HL-60 (cell line): ENCODE measurements around the gene DGLUCY.
"Not testable (repeated sequence)": the region's sequence is repeated elsewhere in the genome, so short reads cannot be mapped to it uniquely, and the experiment has no call there.

Source experiments
- DNase-seq, 2 experiments: peaks; one replicate each; pipeline ENCODE4 v3.0.0-alpha.2; 2010 to 2020; ENCODE audit warnings: low read depth in 1 of 2, low spot score in 1 of 2
- H3K27ac ChIP-seq: fragments of 250-450 bp; sonication (Bioruptor Pico); replicated peaks from 2 replicates; pipeline ENCODE4 v1.5.1; 2020; ENCODE audit warnings: mild to moderate bottlenecking, moderate library complexity
- H3K27me3 ChIP-seq: fragments of 250-450 bp; sonication (Bioruptor Pico); 2 replicates; pipeline ENCODE4 v1.5.1; 2021; ENCODE audit warnings: mild to moderate bottlenecking, moderate library complexity; ENCODE audit not compliant: insufficient read depth, poor library complexity, severe bottlenecking
- H3K4me3 ChIP-seq: replicated peaks from 2 replicates; pipeline ENCODE4 v1.5.1; 2011; ENCODE audit warnings: mild to moderate bottlenecking, control low read depth, low read length; ENCODE audit not compliant: insufficient read depth
- CTCF ChIP-seq: IDR thresholded peaks from one replicate; pipeline ENCODE4 v1.5.1; 2011; ENCODE audit warnings: low read length, control low read depth, inconsistent platforms; ENCODE audit not compliant: insufficient read depth
- GABPA ChIP-seq: IDR thresholded peaks from 2 replicates; pipeline ENCODE4 v1.6.1; 2012; ENCODE audit warnings: low read depth
- POLR2AphosphoS5 ChIP-seq: IDR thresholded peaks from 2 replicates; pipeline ENCODE4 v1.6.1; 2012; ENCODE audit warnings: low read depth
- SPI1 ChIP-seq: IDR thresholded peaks from 2 replicates; pipeline ENCODE4 v1.6.1; 2012; ENCODE audit warnings: low read depth, mild to moderate bottlenecking, borderline replicate concordance
- TF ChIP-seq, protein P1 (sequence below): IDR thresholded peaks from 2 replicates; pipeline ENCODE4 v1.6.1; 2012; ENCODE audit warnings: low read depth; ENCODE audit not compliant: insufficient replicate concordance

The DGLUCY gene

DNA sequence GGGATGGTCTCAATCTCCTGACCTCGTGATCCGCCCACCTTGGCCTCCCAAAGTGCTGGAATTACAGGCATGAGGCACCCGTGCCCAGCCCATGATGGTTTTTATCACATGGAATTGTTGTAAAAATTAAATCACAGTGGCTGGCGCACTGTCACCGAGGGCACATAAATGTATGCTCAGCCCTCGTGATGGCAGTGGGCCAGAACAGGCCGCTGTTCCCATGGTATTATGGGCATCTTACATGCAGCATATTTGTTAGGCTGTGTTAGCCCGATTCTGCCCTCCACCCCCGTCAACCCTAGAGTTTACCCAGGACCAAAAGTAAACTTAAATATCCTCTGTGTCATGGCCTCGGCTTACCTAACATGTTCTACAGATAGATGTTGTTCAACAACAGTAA, 82.0 kb downstream of the DGLUCY start:
- no peak overlapping the region for H3K27ac ChIP-seq
- H3K27me3 ChIP-seq = no peaks in the 10 kb centered on the region
- no peak overlapping the region for H3K4me3 ChIP-seq
- no peak for DNase-seq
- TF ChIP-seq CTCF = no peak
- no peak for TF ChIP-seq GABPA
- no peak for TF ChIP-seq SPI1
- TF ChIP-seq POLR2AphosphoS5 = no peak
- TF ChIP-seq, protein P1, sequence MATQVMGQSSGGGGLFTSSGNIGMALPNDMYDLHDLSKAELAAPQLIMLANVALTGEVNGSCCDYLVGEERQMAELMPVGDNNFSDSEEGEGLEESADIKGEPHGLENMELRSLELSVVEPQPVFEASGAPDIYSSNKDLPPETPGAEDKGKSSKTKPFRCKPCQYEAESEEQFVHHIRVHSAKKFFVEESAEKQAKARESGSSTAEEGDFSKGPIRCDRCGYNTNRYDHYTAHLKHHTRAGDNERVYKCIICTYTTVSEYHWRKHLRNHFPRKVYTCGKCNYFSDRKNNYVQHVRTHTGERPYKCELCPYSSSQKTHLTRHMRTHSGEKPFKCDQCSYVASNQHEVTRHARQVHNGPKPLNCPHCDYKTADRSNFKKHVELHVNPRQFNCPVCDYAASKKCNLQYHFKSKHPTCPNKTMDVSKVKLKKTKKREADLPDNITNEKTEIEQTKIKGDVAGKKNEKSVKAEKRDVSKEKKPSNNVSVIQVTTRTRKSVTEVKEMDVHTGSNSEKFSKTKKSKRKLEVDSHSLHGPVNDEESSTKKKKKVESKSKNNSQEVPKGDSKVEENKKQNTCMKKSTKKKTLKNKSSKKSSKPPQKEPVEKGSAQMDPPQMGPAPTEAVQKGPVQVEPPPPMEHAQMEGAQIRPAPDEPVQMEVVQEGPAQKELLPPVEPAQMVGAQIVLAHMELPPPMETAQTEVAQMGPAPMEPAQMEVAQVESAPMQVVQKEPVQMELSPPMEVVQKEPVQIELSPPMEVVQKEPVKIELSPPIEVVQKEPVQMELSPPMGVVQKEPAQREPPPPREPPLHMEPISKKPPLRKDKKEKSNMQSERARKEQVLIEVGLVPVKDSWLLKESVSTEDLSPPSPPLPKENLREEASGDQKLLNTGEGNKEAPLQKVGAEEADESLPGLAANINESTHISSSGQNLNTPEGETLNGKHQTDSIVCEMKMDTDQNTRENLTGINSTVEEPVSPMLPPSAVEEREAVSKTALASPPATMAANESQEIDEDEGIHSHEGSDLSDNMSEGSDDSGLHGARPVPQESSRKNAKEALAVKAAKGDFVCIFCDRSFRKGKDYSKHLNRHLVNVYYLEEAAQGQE = no peak

DNA sequence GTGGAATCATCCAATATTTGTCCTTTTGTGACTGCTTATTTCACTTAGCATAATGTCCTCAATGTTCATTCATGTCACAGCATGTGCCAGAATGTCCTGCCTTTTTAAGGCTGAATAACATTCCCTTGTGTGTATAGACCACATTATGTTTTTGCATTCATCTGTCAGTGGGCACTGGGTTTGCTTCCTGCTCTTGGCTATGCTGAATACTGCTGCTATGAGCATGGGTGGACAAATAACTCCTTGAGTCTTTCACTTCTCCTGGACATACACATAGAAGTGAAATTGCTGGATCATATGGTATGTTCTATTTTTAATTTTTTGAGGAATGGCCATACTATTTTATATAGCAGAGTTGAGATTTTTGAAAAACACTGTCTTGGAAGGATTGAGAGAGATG, 83.8 kb downstream of the DGLUCY start:
- DNase-seq = no peak
- no peak overlapping the region for H3K4me3 ChIP-seq
- TF ChIP-seq, protein P1 = no peak
- no peak for TF ChIP-seq GABPA
- no peak for TF ChIP-seq POLR2AphosphoS5
- no peak for TF ChIP-seq SPI1
- no peaks in the 10 kb centered on the region for H3K27me3 ChIP-seq
- no peak overlapping the region for H3K27ac ChIP-seq

DNA sequence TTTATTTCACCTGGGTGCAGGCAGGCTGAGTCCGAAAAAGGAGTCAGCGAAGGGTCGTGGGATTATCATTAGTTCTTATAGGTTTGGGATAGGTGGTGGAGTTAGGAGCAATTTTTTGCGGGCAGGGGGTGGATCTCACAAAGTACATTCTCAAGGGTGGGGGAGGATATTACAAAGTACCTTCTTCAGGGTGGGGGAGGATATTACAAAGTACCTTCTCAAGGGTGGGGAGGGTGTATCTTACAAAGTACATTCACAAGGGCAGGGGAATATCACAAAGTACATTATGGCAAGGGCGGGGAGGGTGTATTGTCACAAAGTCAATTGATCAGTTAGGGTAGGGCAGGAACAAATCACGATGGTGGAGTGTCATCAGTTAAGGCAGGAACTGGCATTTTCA, 86.9 kb downstream of the DGLUCY start:
- not testable (repeated sequence) for H3K27ac ChIP-seq, DNase-seq

DNA sequence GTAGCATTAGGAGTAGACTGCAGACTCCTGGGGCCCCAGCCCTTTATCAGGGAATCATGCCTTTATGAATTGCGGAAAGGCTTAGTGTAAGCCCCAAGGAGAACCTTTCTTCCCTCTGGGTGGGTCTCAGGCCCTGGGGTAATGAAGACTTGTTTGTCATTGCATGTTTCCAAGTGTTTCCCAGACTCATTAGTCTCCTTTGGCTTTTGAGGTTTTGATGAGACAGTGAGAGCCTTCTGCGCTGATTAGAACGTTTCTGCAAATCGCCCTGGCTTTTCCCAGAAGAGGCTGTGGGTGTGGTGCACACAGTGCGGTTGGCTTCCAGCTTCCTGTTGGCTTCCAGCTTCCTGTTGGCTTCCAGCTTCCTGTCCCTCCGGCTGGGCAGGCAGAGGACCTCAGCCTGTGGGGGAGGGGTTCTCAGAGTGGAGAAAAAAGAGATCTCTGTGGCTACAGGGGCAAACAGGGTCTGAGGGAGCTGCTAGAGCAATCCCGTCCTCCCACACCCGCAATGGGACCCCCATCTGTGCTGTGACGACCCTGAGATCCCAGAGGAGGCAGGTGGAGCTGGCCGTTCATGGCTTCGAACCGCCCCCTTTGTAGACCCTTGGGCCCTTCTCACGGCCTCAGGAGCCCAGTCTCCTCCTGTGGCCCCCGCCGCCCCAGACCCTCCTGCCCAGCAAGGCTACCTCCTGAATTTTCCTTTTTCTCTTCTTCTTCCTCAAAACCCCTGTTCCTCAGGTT, 88.5 kb downstream of the DGLUCY start:
- peak in 1 of 2 experiments; percentile 28 for DNase-seq
- H3K27ac ChIP-seq = no peak overlapping the region
- H3K27me3 ChIP-seq = no peaks in the 10 kb centered on the region
- TF ChIP-seq SPI1 (no peak), POLR2AphosphoS5 (no peak), CTCF (no peak), GABPA (no peak)
- TF ChIP-seq, protein P1 = no peak
- no peak overlapping the region for H3K4me3 ChIP-seq

More for the DNA sequence above, 86.9 kb downstream of the DGLUCY start:
- H3K4me3 ChIP-seq, H3K27me3 ChIP-seq: not testable (repeated sequence)
